GM23248 (cell line): Measurements from ENCODE around the gene TLE4.

Experiments
- EZH2 ChIP-seq: fragments of 200-600 bp; sonication (generic); IDR thresholded peaks from 2 replicates; pipeline ENCODE4 v1.6.1; 2018; ENCODE audit warnings: antibody characterized with exemption, mild to moderate bottlenecking; ENCODE audit not compliant: insufficient read depth, poor library complexity, severe bottlenecking
- EZH2phosphoT487 ChIP-seq: fragments of 200-600 bp; sonication (generic); IDR thresholded peaks from 2 replicates; pipeline ENCODE4 v1.6.1; 2018; ENCODE audit warnings: antibody characterized with exemption, moderate library complexity, mild to moderate bottlenecking, low read depth; ENCODE audit not compliant: insufficient read depth

- TF ChIP-seq EZH2phosphoT487 (no peak), EZH2 (no peak)
Observed at GRCh38 chr9:79708541-79708940, 136.8 kb downstream of the TLE4 start.
